Measurements from ENCODE around the gene FNIP2. TPM values are rescaled to one million over a fixed set of nuclear protein-coding genes. Genes with fewer than 3 reads are reported as not detected.

FNIP2 gene
- total RNA-seq, 1 donor from 2014 or later, result 18.5 TPM

DNA sequence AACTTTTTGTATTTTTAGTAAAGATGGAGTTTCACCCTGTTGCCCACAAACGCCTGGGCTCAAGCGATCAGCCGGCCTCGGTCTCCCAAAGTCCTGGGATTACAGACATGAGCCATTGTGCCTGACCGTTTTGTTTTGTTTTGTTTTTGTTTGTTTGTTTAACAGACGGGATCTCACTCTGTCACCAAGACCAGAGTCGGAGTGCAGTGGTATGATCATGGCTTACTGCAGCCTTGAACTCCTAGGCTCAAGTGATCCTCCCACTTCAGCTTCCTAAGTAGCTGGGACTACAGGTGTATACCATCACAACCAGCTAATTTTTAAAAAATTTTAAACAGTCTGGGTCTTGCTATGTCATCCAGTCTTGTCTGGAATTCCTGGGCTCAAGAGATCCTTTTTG, 53.5 kb downstream of the FNIP2 start:
- Mint-ChIP-seq H3K4me3 (ENCODE audit: unreplicated experiment) (no peak overlapping the region), H3K4me1 (ENCODE audit: low read depth, unreplicated experiment) (peaks cover 51% of the 10 kb centered on the region), H3K9me3 (ENCODE audit: unreplicated experiment) (no peaks in the 10 kb centered on the region), H3K27ac (ENCODE audit: unreplicated experiment) (no peak overlapping the region), H3K27me3 (ENCODE audit: low read depth, unreplicated experiment) (no peaks in the 10 kb centered on the region), H3K36me3 (ENCODE audit: low read depth, unreplicated experiment) (no peaks in the 10 kb centered on the region)
- no peak for DNase-seq (ENCODE audit: low read depth)
- Histone ChIP-seq H3K36me3 (ENCODE audit: insufficient read depth, low read length) (no peaks in the 10 kb centered on the region), H3K79me2 (ENCODE audit: insufficient read depth, low read length) (peaks cover 49% of the 10 kb centered on the region), H3K4me2 (ENCODE audit: low read length) (no peak overlapping the region), H3K4me3 (ENCODE audit: insufficient read depth, low read depth, low read length) (no peak overlapping the region), H3K27me3 (ENCODE audit: insufficient read depth, low read length) (no peaks in the 10 kb centered on the region), H4K20me1 (ENCODE audit: insufficient read depth, low read length) (no peaks in the 10 kb centered on the region), H2AFZ (ENCODE audit: low read depth, low read length) (no peak overlapping the region), H3K9ac (ENCODE audit: low read length) (no peak overlapping the region), H3K9me3 (ENCODE audit: insufficient read depth, low read depth, low read length) (no peaks in the 10 kb centered on the region), H3K27ac (ENCODE audit: low read depth, low read length) (no peak overlapping the region), H3K4me1 (ENCODE audit: insufficient read depth, low read length) (peaks cover 18% of the 10 kb centered on the region)
- no peak for FAIRE-seq
- TF ChIP-seq, protein P1, sequence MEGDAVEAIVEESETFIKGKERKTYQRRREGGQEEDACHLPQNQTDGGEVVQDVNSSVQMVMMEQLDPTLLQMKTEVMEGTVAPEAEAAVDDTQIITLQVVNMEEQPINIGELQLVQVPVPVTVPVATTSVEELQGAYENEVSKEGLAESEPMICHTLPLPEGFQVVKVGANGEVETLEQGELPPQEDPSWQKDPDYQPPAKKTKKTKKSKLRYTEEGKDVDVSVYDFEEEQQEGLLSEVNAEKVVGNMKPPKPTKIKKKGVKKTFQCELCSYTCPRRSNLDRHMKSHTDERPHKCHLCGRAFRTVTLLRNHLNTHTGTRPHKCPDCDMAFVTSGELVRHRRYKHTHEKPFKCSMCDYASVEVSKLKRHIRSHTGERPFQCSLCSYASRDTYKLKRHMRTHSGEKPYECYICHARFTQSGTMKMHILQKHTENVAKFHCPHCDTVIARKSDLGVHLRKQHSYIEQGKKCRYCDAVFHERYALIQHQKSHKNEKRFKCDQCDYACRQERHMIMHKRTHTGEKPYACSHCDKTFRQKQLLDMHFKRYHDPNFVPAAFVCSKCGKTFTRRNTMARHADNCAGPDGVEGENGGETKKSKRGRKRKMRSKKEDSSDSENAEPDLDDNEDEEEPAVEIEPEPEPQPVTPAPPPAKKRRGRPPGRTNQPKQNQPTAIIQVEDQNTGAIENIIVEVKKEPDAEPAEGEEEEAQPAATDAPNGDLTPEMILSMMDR (IDR thresholded peaks at IDR 0.05; ENCODE audit: insufficient read depth, low read depth, low read length), result no peak
- TF ChIP-seq EZH2 (IDR thresholded peaks at IDR 0.05; ENCODE audit: insufficient read depth, low read length), result no peak

DNA sequence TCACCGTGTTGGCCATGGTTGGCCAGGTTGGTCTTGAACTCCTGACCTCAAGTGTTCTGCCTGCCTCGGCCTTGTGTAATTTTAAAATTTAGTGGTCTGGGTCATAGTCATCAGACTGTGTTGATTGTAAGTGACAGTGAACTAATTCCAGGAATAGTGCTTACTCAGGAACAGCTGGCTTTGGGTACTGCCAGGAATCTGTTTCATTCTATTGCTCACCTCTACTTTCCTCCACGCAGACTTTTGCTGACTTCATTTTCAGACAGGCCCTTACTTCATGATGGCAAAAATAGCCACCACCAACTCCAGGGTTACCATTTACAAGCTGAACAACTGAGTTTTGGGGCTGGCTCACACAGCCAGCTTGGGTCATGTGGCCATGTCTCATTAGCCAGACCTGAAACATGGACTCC, 54.6 kb downstream of the FNIP2 start:
- H3K4me3 Mint-ChIP-seq (ENCODE audit: unreplicated experiment), result no peak overlapping the region
- H3K27ac Mint-ChIP-seq (ENCODE audit: unreplicated experiment), result peak overlapping the region; percentile 77
- Histone ChIP-seq H3K36me3 (ENCODE audit: insufficient read depth, low read length) (no peaks in the 10 kb centered on the region), H4K20me1 (ENCODE audit: insufficient read depth, low read length) (no peaks in the 10 kb centered on the region), H3K27ac (ENCODE audit: low read depth, low read length) (peak overlapping the region; percentile 57), H3K27me3 (ENCODE audit: insufficient read depth, low read length) (no peaks in the 10 kb centered on the region), H3K4me3 (ENCODE audit: insufficient read depth, low read depth, low read length) (no peak overlapping the region), H3K4me2 (ENCODE audit: low read length) (no peak overlapping the region), H3K79me2 (ENCODE audit: insufficient read depth, low read length) (peaks cover 38% of the 10 kb centered on the region), H3K9ac (ENCODE audit: low read length) (no peak overlapping the region), H3K4me1 (ENCODE audit: insufficient read depth, low read length) (peaks cover 18% of the 10 kb centered on the region), H2AFZ (ENCODE audit: low read depth, low read length) (no peak overlapping the region), H3K9me3 (ENCODE audit: insufficient read depth, low read depth, low read length) (no peaks in the 10 kb centered on the region)
- TF ChIP-seq EZH2 (IDR thresholded peaks at IDR 0.05; ENCODE audit: insufficient read depth, low read length), result no peak
- TF ChIP-seq, protein P1 (IDR thresholded peaks at IDR 0.05; ENCODE audit: insufficient read depth, low read depth, low read length), result no peak
- H3K36me3 Mint-ChIP-seq (ENCODE audit: low read depth, unreplicated experiment), result no peaks in the 10 kb centered on the region
- no peak for FAIRE-seq
- no peaks in the 10 kb centered on the region for H3K27me3 Mint-ChIP-seq (ENCODE audit: low read depth, unreplicated experiment)
- peaks cover 51% of the 10 kb centered on the region for H3K4me1 Mint-ChIP-seq (ENCODE audit: low read depth, unreplicated experiment)
- DNase-seq (ENCODE audit: low read depth), result peak; percentile 94
- no peaks in the 10 kb centered on the region for H3K9me3 Mint-ChIP-seq (ENCODE audit: unreplicated experiment)

DNA sequence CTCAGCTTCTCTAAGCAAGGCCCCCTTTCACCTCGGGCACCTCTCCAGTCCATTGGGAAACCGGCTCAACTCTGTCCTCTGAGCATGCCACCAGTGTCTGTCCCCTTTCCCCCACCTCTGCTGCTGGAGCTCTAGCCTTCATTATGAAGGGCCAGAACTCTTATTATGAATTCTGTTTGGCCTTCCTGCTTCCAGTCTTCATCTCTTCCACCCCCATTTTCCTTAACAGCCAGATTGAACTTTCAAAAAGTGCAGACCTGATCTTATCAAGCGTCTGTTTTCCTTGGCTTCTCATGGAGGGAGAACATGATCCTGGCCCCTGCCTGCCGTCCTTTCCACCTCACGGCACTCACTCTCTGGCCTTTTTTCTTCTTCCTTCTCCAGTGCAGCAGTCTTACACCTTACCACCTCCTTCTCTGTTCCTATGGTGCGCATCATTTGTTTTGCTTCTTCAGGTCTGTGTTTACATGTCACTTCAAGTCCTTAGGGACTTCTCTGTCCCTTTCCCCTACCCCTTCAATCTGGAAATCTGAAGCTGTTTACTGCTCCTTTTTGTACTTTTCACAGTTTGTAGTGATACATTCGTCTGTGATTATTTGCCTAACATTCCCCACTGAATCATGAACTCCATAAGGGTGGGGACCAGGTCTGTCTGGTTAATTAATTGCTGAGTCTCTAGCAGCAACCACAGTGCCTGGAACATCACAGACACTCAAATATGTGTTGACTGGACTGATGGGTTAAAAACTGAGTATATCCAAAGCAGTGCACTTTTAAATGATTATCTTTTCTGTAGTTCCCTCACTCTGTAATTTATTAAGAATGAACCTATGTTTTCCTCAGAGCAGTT, 55.8 kb downstream of the FNIP2 start:
- H3K79me2 ChIP-seq (ENCODE audit: insufficient read depth, low read length), result peaks cover 29% of the 10 kb centered on the region
- no peaks in the 10 kb centered on the region for H3K9me3 Mint-ChIP-seq (ENCODE audit: unreplicated experiment)
- H3K9me3 ChIP-seq (ENCODE audit: insufficient read depth, low read depth, low read length), result no peaks in the 10 kb centered on the region
- H3K4me3 Mint-ChIP-seq (ENCODE audit: unreplicated experiment), result no peak overlapping the region
- H3K27ac ChIP-seq (ENCODE audit: low read depth, low read length), result peak overlapping the region; percentile 57
- peaks cover 18% of the 10 kb centered on the region for H3K4me1 ChIP-seq (ENCODE audit: insufficient read depth, low read length)
- no peak overlapping the region for H2AFZ ChIP-seq (ENCODE audit: low read depth, low read length)
- no peaks in the 10 kb centered on the region for H3K36me3 Mint-ChIP-seq (ENCODE audit: low read depth, unreplicated experiment)
- H4K20me1 ChIP-seq (ENCODE audit: insufficient read depth, low read length), result no peaks in the 10 kb centered on the region
- H3K9ac ChIP-seq (ENCODE audit: low read length), result peak overlapping the region; percentile 48
- TF ChIP-seq, protein P1 (IDR thresholded peaks at IDR 0.05; ENCODE audit: insufficient read depth, low read depth, low read length), result no peak
- TF ChIP-seq EZH2 (IDR thresholded peaks at IDR 0.05; ENCODE audit: insufficient read depth, low read length), result no peak
- H3K36me3 ChIP-seq (ENCODE audit: insufficient read depth, low read length), result no peaks in the 10 kb centered on the region
- H3K27me3 ChIP-seq (ENCODE audit: insufficient read depth, low read length), result no peaks in the 10 kb centered on the region
- FAIRE-seq (no peak), DNase-seq (ENCODE audit: low read depth) (peak; percentile 88)
- H3K27me3 Mint-ChIP-seq (ENCODE audit: low read depth, unreplicated experiment), result no peaks in the 10 kb centered on the region
- peak overlapping the region; percentile 75 for H3K27ac Mint-ChIP-seq (ENCODE audit: unreplicated experiment)
- H3K4me1 Mint-ChIP-seq (ENCODE audit: low read depth, unreplicated experiment), result peaks cover 51% of the 10 kb centered on the region
- no peak overlapping the region for H3K4me3 ChIP-seq (ENCODE audit: insufficient read depth, low read depth, low read length)
- peak overlapping the region; percentile 38 for H3K4me2 ChIP-seq (ENCODE audit: low read length)
